GM18867 (cell line): ENCODE data around the gene GLP2R.

ENCODE experiments used
- ATAC-seq: cut with Tn5 transposase; IDR thresholded peaks from one replicate; pipeline ENCODE4 v1.9.1; 2021; ENCODE audit warnings: mild to moderate bottlenecking, moderate library complexity; ENCODE audit not compliant: unreplicated experiment

GLP2R gene

GRCh38 chr17:9811537-9811936 lies 14.2 kb upstream of the GLP2R start:
- ATAC-seq = no peak

- no peak for ATAC-seq
Measured at GRCh38 chr17:9813166-9813565, 12.6 kb upstream of the GLP2R start.

- no peak for ATAC-seq
Measured at GRCh38 chr17:9814337-9814945, 11.3 kb upstream of the GLP2R start.

DNA sequence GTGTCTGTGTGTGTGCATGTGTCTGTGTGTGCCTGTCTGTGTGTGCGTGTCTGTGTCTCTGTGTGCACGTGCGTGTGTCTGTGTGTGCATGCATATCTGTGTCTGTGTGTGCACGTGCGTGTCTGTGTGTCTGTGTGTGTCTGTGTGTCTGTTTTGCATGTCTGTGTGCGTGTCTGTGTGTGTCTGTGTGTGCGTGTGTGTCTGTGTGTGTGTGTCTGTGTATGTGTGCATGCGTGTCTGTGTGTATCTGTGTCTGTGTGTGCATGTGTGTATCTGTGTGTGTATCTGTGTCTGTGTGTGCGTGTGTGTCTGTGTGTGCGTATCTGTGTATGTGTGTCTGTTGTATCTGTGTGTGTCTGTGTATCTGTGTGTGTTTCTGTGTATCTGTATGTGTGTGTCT lies 9.3 kb upstream of the GLP2R start:
- no peak for ATAC-seq

DNA sequence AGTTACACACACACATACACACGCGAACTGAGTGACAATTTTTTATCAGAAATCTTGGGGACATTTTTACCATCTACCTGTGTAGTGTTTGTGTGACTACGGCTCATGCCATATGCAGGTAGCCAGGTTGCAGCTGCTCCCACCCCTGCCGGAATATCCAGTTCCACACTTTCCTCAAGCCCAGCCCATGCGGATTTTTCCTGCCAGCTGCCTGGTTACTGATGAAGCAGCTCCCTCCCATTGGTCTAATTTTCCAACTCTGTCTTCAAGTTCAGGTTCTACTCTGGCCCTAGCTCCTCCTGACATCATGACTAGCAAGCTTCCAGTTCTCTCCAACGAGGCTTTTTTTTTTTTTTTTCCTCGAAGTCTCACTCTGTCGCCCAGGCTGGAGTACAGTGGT lies 8.6 kb upstream of the GLP2R start:
- ATAC-seq = no peak

DNA sequence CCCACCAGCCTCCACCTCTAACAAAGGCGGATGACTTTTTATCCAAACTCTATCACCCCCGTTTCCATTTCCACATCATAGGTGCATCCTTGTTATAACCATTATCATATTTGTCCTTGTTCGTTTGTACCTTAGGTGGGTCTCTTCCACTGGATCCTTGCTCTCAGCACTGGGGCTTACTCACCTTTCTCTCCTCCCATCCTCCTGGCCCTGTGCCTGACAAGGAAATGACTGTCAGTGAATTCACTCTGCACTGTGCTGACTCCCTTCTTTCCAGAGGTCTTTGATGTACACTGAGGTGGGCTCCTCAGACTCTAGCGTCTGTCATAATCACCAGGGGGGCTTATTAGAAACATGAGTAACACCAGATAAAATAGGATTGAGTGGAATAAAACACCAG lies 7.0 kb upstream of the GLP2R start:
- no peak for ATAC-seq

- no peak for ATAC-seq
Measured at GRCh38 chr17:9820448-9820847, 5.3 kb upstream of the GLP2R start.

- ATAC-seq = no peak
Measured at GRCh38 chr17:9821921-9822320, 3.8 kb upstream of the GLP2R start, which contains the start of gene GSG1L2. Gene GSG1L2 (minus strand): TSS chr17:9822079. CDS start chr17:9822071, 8 bp downstream.

- no peak for ATAC-seq
Measured at GRCh38 chr17:9824094-9824493, 1.6 kb upstream of the GLP2R start.

DNA sequence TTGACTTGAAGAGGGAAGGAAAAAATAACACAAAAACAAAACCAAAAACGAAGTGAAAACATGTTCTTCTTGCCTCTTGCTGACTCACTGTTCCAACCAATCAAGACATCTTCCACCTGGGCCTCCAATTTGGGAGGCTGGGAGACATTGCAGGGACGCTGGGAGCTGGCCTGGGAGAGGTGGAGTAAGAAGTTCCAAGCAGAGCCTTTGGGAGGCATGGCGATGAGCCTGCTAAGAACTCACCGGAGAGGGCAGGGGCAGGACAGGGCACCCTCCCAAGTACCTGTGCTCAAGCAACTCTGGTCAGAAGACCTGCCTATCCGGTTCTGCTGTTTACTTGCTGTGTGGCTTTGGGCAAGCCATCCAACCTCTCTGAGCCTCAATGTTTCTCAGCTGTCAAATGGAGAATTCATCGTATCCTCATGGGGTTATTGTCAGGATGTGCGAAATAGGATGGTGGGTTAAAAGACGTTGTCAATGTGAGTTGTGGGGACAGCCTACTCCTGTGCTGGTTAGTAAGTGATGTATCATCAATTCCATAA lies 856 bp upstream of the GLP2R start:
- ATAC-seq = no peak

DNA sequence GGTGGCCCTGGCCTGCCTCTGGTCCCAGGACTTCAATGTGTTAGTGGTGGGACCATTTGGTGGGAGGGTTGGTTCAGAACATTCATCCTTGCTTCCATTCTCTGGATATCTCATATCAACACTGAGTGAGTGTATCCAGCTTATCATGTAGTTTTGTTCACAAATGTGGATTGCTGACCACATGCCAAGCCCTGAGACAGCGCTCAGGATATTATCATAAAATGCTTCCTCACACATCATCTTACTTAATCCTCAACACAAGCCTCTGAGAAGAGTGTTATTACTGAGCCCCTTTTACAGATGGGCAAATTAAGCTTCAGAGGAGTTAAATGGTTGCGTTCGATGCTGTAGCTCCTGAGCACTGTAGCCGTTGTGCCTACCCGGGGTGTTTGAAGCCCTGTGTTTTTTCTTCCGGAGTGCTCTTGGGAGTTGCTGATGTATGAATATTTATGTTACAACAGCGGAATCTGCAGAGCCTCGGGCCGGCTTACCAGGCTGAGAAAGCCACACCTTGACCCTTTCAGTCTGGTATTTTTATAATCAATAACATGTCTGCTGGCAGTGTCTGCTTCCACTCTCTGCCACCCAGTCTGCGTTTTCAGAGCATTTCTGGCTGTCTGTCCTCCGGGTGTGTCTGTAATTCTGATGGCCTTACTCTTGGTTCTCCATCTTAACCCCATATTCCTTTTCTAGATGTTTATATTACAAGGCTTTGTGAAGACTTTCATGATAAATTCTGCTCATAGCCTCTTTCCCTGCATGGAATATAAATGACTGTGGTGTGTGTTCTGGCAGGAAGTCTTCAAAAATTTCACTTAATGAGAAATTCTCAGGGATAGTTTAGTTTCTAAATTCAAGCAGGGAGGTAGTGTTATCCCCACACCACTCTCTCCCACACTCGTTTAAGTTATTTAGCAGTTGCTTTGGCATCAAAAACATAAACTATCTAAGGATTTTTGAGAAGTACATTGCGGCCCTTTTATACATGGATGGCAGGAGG lies 2.9 kb downstream of the GLP2R start:
- ATAC-seq = no peak

DNA sequence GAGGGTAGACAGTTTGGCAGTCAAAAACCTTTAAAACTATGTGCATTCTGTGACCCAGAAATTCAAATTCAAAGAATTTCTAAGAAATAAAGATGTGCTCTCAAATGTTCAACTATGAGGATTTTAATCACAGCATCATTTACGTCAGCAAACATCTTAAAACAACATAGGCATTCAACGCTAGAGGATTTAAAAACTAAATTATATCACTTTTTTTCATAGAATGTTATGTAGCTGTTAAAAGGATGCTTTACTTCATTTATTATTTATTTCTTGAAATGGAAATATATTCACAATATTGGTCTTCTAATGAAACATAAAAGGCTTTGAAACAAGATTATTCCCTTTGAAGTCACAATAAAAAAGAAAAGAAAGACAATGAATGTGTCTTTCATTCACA lies 3.6 kb downstream of the GLP2R start:
- ATAC-seq = no peak

DNA sequence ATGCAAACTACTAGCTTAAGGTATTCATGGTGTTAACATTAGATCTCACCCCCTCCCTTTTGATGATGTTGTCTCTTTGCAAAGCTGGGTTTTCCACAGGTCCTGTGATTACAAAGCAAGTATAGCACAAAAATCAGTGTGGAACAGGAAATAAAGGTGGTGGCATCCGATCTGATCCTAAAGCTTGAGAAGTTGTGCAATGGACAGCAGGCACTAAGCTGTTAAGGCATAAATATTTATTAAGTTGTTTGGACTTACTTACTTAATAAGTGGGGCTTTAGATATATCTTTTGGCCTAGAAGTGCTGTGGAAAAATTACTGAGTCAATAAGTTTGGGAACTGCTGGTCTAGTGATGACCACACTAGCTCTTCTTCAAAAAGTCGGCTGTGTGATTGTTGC lies 5.0 kb downstream of the GLP2R start:
- no peak for ATAC-seq

GRCh38 chr17:9833922-9834321 lies 8.2 kb downstream of the GLP2R start:
- no peak for ATAC-seq

DNA sequence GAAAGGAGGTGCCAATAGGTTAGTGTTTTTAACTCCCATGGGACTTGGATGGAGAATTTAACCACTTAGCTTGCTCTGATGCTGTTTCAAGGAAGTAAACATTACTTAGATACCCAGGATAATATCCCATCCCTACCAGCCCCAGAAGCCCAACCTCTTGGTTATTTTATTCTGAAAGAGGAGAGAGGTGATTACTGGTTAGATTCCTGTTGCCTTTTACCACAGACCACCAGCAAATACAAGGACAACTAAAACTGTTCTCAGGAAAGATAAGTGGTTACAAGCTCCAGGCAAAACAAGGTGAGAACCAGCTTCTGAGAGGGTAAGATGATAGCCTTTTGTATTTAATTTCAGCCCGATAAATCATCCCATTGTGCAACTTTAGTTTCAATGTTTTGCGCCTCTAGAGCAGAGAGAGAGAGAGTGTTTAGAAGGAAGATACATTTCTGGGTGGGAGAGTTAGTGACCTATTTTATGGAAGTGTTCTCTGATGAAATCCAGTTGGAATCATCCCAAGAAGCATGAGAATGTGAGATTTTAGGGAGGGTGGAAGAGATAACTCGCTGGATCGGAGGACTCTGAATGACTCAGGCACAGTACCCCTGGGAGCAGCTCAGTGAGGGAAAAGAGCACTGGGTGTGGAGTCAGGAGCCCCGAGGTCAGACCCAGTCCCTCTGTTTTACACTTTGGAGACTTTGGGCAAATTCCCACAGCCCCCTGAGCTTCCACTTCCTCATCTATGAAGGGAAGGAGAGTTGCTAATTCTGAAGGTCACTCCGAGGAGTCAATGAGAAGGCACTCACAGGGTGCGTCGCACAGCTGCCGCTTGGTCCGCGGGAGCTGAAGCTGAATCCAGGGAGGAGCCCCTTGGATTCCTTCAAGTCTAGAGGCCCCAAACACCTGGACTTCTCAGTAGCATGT lies 12.1 kb downstream of the GLP2R start:
- no peak for ATAC-seq

- no peak for ATAC-seq
Measured at GRCh38 chr17:9839433-9839832, 13.7 kb downstream of the GLP2R start.

DNA sequence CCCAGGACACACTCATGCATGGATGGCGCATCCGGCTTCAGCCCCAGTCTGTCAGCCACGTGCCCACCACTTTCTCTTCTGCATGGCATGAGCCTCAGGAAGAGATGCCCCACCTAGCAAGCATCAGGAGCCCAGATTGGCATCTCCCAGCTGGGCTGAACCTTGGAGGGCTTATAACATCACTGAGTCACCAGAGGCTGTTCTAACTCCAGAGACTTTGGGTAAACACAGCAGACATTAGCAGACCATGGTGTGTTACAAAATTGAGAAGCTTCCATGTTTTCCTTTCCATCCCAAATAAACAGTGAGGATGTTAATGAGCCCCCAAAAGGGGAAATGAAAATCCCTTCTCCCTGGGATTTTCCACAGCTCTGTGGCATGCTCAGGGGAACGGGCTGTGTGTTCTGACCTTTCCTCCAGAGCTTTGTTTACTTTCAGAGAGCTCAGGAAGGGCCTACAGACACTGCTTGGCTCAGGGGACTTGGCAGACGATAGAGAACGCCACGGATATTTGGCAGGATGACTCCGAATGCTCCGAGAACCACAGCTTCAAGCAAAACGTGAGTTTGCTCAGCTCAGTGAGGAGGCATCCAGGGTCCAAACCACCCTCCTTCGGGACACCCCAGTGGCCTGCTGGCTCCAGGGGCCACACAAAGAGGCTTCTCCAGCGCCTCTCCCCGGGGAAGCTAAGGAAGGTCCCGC lies 16.5 kb downstream of the GLP2R start:
- ATAC-seq = no peak

- no peak for ATAC-seq
Measured at GRCh38 chr17:9843152-9844010, 17.7 kb downstream of the GLP2R start.

DNA sequence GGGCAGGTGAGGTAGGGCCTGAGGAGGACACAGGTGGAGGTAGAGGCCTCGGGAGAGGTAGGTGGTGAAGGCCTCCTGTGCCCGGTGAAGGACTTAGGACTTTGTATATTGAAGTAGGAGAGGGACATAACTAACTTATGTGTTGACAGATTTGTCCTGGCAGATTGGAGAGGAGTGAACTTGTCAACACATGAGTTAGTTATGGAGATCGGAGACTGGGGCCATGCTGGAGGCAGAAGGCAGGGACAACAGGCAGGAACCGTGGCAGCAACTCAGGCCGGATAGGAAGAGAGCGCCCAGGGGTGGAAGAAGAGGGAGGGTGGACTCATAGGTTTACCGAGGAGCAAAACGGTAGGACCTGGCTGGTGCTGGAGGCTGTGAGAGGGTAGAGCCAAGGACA lies 18.4 kb downstream of the GLP2R start:
- no peak for ATAC-seq
